HG02943 (cell line): ENCODE data around the gene SYNGR1.
A peak's percentile ranks its signal among the peaks of the same experiment; 100 is the strongest.
"Not testable (repeated sequence)": the region's sequence is repeated elsewhere in the genome, so short reads cannot be mapped to it uniquely, and the experiment has no call there.

Source experiments
- ATAC-seq: cut with Tn5 transposase; IDR thresholded peaks from one replicate; pipeline ENCODE4 v1.9.1; 2021; ENCODE audit warnings: mild to moderate bottlenecking, low read depth, moderate library complexity; ENCODE audit not compliant: unreplicated experiment

Gene SYNGR1

DNA sequence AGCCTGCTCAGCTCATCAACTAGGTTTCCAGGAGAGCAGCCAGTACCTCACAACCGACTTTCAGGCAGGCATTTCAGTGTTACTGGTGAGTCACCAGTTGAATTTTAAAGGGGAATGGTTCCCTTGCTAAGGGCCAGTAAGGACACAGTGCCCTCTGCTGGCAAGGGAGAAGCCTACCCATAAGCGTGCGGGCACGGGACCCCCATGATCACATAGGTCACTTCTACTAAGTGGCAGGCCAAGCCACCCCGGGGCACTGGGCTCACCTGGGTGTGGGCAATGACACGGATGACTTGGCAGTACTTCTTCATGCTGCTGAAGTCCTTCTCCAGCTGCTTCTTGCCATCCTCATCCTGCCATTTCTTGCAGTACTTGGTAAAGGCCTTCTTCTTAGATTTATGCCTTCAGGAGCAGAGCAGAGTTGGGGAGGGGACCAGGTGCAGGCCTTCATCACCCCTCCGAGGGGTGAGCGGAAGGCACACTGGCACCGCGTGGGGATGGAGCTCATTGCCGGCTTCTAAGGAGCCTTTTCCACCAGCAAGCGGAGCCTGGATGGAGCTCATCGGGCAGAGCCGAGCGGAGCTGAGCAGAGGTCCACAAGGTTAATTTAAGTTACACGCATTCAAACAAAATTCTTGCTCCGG is 33.2 kb upstream of the SYNGR1 start:
- ATAC-seq: no peak

DNA sequence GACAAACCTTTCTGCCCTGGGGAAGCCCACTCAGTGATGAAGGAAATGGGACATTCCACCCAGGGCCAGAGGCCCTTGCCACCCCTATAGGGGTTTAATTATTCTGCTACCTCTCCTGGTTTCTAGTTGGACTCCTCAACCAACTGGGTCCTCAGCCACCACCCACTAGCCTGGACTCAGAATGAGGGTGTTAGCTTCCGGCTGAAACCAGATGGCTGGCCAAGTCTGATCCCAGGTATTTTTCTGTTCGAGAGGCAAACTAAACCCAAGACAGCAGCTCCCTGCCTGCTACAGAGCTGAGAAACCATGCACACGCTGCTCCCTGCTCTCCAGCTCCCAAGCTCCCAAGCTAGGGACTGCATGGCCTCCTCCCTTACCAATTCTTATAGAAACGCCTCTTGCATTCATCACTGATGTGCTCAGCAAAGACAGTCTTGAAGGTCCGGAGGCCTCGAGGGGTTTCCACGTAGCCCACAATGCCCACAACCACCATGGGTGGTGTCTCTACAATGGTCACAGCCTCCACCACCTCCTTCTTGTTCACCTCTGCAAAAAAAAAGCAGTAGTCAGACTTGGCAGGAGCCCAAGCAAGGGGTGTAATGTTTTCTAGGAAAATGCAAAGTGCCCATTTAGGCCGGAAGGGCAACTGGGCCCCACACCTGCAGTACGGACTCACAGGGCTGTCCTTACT is 32.6 kb upstream of the SYNGR1 start:
- no peak for ATAC-seq

DNA sequence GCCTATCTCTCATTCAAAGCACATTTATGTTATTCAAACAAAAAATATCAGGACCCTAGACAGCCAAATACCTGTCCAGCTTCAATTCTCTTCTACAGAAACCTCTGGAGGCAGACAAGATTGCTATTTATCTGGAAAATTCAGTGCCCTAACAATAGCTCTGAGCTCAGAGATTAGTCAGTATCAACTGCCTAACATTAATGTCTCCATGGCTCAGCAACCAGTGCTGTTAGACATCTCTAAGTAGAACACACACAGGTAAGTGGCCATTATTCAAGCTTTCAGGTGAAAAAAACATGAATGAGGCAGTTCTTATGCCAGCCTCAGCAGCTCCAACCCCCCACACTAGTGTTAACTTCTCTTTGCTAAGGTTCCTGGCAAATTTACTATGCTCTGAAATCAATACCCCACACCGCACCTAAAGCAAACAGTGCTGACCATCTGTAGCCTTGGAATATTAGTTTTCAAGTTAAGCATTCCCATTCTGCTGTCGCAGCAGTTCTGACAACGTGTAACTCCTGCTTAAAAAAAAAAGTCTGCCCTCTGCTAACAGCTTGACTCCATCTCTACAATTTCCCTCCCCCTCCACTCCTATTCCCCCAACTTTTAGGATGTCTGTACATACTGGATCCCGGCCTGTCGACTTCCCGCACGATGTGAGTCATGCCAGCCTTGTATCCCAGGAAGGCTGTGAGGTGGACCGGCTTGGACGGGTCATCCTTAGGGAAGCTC is 31.9 kb upstream of the SYNGR1 start:
- ATAC-seq: no peak

DNA sequence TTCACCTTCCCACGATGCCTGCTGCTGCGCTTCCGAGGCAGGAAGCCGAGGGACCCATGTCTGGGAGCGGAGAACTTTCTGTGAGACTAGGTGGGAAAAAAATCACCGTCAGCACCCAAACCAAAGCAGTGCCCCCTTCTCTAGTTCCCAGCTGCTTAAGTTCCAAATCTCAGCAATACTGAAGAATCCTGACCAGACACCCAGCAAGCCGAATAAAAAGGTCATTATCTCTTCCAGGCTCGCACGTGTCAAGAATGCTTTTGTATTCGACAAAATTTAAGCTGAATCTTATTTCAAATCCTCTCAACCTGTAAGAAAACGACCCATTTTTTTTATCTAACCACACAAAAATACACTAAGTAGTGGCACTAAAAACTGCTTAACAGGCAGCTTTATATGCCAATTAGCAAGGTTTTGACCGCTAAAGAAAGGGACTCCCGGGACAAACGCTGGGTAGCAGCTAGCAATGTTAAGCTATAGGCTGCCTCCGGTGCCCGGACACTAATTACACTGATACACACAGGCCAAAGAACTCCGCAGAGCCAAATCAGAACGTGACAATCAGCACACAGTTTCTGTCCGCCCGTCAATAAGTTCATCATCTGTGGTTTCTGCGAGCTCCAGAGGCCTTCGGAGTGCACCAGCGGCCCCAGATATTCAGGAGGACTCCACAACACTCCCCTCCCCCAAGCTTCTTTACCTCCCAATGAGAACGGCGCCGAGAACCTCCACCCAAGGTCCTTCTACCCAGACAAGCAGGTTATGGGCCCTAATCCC is 31.1 kb upstream of the SYNGR1 start:
- no peak for ATAC-seq

DNA sequence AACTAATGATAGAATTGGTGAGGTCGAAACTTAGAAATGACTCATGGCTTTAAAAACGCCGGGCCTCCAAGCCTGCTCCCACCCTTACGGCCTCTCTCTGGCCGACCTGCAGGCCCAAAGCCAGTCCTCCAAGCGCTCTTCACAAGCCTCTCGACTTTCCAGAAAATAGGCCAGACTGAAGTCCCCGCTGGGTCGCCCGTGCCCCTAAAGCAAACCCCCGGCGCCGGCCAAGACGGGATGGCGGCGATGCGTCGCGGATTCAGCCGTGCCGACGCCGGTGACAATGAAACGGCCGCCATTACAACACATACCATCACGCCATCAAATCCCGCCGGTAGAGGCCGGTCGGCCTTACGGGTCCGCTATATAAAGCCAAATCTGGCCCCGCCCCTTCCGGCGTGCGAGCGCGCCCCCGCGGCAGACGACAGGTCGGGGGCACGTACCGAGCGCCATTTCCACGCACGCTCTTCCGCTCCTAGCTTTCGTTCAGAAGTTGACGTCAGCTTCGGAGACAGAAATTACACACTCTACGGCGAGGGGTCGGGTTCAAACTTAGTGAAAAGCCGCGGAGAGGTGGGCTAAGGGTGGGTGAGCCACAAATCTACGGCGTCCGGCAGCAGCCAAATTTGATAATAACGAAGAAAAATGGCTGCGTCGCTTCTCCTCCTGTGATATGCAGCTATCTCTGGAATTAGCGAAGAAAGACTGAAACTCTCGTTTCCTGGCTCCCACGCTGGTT is 30.3 kb upstream of the SYNGR1 start, which contains the start of gene RPL3:
RPL3 (minus strand) TSS at position 340 of the 739 bp plus-strand sequence; CDS start at position 314, 26 bp downstream.
- peak; percentile 88 for ATAC-seq

DNA sequence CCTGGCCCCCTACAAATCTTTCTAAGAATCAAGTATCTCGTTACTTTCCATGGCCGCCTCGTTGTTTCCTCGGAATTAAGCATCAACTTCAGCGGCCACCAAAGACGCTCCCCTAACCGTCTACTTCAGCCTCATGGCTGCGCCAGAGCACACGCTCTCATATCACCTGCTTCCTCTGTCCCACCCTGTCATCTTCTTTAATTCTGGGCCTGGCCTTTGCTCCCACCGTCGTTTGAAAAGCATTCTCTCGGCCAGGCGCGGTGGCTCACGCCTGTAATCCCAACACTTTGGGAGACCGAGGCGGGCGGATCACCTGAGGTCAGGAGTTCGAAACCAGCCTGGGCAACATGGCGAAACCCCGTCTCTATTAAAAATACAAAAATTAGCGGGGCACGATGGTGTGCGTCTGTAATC is 29.2 kb upstream of the SYNGR1 start:
- not testable (repeated sequence) for ATAC-seq

DNA sequence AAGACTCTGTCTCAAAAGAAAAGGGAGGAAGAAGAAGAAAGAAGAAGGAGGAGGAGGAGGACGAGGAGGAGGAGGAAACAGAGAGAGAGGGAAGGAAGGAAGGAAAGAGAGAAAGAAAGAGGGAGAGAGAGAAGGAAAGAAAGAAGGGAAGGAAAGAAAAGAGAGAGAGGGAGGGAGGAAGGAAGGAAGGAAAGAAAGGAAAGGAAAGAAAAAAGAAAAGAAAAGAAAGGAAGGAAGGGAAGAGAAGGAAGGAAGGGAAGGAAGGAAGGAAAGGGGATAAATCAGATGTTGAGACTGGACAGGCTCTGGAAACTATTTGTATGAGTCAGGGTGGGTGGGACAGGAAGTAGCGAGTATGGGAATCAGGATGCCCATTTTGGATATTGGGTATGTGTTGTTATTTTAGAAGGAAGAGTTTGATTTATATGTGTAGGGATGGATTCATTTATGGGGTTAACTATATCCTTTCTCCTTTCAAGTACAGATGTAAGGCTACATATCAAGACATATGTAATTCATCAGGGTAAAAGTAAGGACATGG is 24.3 kb upstream of the SYNGR1 start:
- ATAC-seq: no peak

DNA sequence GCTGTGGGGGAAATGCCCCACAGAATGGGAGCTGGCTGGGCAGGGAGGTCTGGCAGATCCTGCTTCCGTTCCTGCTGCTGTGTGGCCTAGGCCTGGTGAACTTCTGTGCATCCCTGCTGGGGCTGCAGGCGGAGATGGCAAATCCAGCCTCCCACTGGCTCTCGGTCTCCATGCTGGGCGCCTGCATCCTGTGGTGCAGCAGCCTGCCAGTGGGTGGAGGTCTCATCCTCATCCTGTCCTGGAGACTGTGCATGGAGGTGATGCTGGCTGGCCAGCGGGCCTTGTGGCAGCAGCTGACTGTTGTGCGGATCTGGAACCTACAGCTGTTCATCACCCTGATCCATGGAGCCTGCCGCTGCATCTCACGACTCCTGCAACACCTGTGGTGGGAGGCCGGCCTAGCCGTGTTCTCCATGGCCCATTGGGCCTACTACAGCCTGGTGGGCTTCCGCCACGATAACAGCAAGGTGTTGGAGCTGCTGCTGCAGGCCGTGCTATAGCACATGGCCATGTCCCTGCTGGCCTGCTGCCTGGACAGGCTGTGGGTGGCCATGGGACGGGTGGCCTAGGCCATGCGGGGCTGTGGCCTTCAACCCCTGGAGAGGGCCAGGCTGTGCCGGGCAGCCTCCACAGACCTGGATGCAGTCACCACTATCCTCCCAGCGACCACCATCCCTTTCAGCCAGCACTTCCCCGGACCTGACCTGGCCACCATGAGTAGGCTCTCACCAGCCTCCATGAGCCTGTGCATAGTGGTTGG is 21.6 kb upstream of the SYNGR1 start:
- ATAC-seq: no peak

DNA sequence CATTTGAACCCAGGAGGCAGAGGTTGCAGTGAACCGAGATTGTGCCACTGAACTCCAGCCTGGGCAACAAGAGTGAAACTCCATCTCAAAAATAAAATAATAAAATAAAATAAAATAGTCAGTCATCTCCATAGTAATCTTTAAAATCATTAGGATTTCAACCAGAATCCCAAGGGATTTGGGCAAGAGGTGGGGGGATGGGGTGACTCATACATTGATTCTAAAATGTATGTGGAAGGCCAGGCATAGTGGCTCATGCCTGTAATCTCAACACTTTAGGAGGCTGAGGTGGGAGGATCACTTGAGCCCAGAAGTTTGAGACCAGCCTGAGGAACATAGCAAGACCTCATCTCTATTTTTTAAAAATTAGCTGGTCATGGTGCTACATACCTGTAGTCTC is 19.2 kb upstream of the SYNGR1 start:
- ATAC-seq: not testable (repeated sequence)

DNA sequence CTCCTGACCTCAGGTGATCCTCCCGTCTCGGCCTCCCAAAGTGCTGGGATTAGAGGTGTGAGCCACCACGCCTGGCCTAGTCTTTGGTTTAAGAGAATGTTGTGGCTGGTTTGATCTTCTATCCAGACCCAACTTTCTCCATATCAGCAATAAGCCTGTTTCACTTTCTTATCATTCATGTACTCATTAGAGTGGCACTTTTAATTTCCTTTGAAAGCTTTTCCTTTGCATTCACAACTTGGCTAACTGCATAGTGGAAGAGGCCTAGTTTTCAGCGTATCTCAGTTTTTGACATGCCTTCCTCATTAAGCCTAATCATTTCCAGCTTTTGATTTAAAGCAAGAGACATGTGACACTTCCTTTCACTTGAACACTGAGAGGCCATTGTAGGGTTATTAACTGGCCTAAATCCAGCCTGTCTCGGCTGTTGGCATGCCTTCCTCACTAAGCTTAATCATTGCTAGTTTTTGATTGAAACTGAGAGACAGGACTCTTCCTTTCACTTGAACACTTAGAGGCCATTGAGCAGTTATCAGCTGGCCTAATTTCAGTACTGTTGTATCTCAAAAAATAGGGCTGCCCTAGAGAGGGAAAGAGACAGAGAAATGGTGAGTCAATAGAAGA is 17.2 kb upstream of the SYNGR1 start:
- no peak for ATAC-seq

DNA sequence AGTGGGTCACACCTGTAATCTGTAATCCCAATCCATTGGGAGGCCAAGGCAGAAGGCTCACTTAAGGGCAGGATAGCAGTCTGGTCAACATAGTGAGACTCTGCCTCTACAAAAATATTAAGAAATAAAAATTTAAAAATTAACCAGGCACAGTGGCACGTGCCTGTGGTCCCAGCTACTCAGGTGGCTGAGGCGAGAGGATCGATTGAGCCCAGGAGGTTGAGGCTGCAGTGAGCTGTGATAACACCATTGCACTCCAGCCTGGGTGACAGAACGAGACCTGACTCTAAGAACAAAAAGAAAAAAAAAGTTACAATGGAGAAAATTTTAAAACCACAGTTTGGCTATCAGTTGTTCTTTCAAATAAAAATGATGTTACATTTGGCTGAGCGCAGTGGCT is 13.4 kb upstream of the SYNGR1 start:
- no peak for ATAC-seq

DNA sequence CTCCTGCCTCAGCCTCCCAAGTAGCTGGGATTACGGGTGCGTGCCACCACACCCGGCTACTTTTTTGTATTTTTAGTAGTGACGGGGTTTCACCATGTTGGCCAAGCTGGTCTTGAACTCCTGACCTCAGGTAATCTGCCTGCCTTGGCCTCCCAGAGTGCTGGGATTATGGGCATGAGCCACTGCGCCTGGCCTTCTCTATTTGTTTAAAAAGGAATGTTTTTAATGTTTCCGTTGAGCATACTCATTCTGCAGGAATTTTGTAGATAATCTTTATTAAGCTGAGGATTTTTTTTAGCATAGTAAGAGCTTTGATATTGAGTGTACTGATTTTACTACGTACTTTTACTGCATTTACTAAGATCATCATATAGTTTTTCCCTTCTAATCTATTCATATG is 10.0 kb upstream of the SYNGR1 start:
- ATAC-seq: not testable (repeated sequence)

DNA sequence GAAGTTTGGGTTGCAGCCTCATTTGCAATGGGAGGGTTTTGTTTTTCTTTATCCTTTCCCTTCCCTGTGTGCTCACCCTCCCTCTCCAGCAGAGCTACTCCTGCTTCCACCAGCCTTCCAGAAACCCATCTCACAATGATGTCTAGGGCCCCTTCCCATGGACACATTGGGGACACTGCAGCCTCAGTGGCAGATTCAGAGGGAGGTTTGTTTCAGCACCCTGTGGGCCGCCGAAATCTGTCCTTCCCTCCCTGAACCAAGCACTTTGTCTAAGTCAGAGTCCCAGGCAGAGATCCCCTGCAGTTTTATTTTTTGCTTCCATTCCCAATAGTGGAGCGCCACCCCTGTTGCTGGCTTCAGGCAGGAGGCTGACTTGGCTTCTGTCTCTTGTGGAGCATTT is 8.6 kb upstream of the SYNGR1 start:
- ATAC-seq: no peak

DNA sequence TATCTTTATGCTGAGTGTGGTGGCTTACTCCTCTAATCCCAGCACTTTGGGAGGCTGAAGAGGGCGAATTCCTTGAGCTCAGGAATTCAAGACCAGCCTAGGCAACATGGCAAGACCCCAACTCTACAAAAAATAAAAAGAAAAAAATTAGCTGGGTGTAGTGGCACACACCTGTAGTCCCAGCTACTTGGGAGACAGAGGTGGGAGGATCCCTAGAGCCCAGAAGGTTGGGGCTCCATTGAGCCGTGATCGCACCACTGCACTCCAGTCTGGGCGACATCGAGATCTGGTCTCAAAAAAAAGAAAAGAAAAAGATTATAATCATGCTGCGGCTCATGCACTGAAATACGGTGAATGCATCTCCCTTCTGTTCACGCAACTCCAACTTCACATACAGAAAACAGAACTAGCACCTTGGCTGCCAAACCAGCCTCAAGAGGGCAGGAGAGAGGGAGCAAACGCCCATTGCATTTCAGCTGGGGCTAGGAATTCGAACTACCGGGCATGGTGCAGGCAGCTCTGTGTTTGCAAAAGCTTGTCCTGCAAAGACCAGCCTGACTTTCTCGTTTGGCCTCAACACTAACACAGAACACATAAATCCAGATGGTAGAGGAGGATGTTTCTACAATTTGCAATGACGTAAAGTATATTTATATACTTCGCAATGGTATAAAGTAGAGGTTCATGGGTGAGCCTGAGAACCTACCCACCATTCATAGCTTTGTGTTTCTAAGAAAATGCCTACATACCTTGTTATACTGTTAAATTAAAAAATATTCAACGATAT is 6.3 kb upstream of the SYNGR1 start:
- ATAC-seq: no peak

DNA sequence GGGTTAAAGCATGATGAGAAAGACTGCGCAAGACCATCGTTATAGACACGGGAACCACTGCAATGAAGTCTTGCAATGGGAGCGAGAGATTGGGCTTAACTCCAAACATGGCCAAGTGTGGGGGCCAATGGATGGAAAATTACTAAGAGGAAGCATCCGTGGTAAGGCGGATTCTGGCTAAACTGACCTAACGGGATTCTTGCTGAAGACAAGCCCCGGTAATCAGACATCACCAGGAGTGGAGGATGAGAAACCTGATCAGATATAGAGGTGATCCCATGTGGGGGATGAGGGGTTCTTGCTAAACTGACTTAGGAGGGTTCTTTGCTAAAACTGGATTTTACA is 5.8 kb upstream of the SYNGR1 start:
- no peak for ATAC-seq

DNA sequence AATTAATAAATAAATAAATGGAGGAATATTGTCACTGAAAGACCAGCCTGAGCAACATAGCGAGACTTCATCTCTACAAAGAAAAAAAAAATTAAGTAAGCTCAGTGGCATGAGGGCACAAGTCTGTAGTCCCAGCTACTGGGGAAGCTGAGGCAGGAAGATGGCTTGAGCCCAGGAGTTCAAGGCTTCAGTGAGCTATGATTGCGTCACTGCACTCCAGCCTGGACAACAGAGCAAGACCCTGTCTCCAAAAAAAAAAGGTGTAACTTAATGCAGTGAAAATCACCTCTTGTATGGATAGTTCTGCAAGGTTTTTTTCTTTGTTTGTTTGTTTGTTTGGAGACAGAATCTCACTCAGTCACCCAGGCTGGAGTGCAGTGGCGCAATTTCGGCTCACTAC is 4.6 kb upstream of the SYNGR1 start:
- no peak for ATAC-seq

DNA sequence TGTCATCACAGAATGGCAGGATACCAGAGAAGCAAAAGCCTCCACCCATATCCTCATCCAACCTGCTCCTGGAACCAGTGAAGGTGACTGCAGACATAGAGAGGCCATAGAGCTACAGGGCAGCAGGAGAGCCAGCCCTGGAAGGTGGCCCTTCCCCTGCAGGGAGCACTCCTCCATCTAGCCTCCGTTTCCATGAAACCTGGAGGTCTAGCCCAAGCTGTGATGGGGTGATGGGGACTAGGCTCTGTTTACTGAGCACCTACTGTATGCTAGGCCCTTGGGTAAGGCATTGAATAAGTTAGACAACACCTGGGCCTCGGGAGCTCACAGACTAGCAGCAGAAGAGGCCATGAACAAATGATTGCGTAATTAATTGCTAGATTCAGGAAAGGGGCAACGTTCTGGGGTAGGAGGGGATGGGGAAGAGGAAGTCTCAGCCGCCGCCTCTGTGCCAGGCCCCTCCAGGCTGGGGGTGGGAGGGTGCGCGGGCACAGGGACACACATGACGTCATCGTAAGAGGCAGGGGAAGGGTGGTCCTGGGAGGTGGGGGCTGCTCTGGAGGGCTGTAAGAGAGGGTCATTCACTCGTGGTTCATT is 784 bp upstream of the SYNGR1 start:
- ATAC-seq: no peak

DNA sequence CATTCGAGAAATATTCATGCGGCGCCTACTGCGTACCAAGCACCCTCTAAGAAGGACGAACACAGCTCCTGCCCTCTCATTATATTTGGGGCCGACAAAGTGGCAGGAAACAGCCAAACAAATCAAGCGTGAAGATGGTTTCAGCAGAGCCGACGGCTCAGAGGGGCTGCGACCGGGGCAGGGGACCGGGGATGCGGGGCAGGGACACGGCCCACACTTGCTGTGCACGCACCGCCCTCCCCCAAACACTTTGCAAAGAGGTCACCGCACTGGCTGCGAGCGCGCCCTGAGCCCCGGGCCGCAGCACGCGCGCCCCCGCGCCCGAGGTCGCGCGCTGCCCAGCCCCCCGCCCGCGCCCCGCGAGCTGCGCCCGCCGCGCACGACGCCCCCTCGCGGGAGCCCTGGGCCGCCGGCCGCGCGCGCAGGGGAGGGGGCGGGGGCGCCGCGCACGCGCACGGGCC is 255 bp upstream of the SYNGR1 start:
- ATAC-seq: no peak
